ENCODE data around the gene PEF1.

Gene PEF1

GRCh38 chr1:31671561-31672201, 27.0 kb upstream of the PEF1 start:
- no peak for TF ChIP-seq TEAD4 (IDR thresholded peaks at IDR 0.05)

- TF ChIP-seq EGR1 (IDR thresholded peaks at IDR 0.05), result no peak
- no peak for TF ChIP-seq TAF1 (IDR thresholded peaks at IDR 0.05; ENCODE audit: low read depth)
- TF ChIP-seq CEBPB (IDR thresholded peaks at IDR 0.05), result no peak
- no peak for TF ChIP-seq REST (IDR thresholded peaks at IDR 0.05; ENCODE audit: low read depth)
- no peak for TF ChIP-seq TEAD4 (IDR thresholded peaks at IDR 0.05)
- no peak for TF ChIP-seq NFIC (IDR thresholded peaks at IDR 0.05)
- TF ChIP-seq USF1 (IDR thresholded peaks at IDR 0.05), result no peak
- no peak for TF ChIP-seq ZBTB7A (IDR thresholded peaks at IDR 0.05; ENCODE audit: low read depth)
- TF ChIP-seq CREB1 (IDR thresholded peaks at IDR 0.05; ENCODE audit: low read depth), result no peak
- TF ChIP-seq YY1 (IDR thresholded peaks at IDR 0.05; ENCODE audit: low read depth), result no peak
- no peak for TF ChIP-seq EP300 (IDR thresholded peaks at IDR 0.05; ENCODE audit: borderline replicate concordance)
- no peak for TF ChIP-seq FOXM1 (IDR thresholded peaks at IDR 0.05; ENCODE audit: borderline replicate concordance, low read depth)
These were observed 26.5 kb upstream of the PEF1 start for GRCh38 chr1:31671147-31671546.

- TF ChIP-seq CEBPB (IDR thresholded peaks at IDR 0.05), result no peak
- no peak for TF ChIP-seq TCF12 (IDR thresholded peaks at IDR 0.05; ENCODE audit: low read depth)
- TF ChIP-seq MAX (IDR thresholded peaks at IDR 0.05), result no peak
- TF ChIP-seq USF1 (IDR thresholded peaks at IDR 0.05), result no peak
- no peak for TF ChIP-seq CREB1 (IDR thresholded peaks at IDR 0.05; ENCODE audit: low read depth)
- TF ChIP-seq YY1 (IDR thresholded peaks at IDR 0.05; ENCODE audit: low read depth), result no peak
- no peak for TF ChIP-seq TEAD4 (IDR thresholded peaks at IDR 0.05)
- no peak for TF ChIP-seq EGR1 (IDR thresholded peaks at IDR 0.05)
- TF ChIP-seq NFIC (IDR thresholded peaks at IDR 0.05), result no peak
- TF ChIP-seq ZBTB7A (IDR thresholded peaks at IDR 0.05; ENCODE audit: low read depth), result no peak
- TF ChIP-seq REST (IDR thresholded peaks at IDR 0.05; ENCODE audit: low read depth), result no peak
- TF ChIP-seq EP300 (IDR thresholded peaks at IDR 0.05; ENCODE audit: borderline replicate concordance), result no peak
- no peak for TF ChIP-seq FOXM1 (IDR thresholded peaks at IDR 0.05; ENCODE audit: borderline replicate concordance, low read depth)
- TF ChIP-seq RAD21 (IDR thresholded peaks at IDR 0.05; ENCODE audit: low read depth), result no peak
- no peak for TF ChIP-seq TAF1 (IDR thresholded peaks at IDR 0.05; ENCODE audit: low read depth)
These were observed 25.9 kb upstream of the PEF1 start for GRCh38 chr1:31670593-31670964.

DNA sequence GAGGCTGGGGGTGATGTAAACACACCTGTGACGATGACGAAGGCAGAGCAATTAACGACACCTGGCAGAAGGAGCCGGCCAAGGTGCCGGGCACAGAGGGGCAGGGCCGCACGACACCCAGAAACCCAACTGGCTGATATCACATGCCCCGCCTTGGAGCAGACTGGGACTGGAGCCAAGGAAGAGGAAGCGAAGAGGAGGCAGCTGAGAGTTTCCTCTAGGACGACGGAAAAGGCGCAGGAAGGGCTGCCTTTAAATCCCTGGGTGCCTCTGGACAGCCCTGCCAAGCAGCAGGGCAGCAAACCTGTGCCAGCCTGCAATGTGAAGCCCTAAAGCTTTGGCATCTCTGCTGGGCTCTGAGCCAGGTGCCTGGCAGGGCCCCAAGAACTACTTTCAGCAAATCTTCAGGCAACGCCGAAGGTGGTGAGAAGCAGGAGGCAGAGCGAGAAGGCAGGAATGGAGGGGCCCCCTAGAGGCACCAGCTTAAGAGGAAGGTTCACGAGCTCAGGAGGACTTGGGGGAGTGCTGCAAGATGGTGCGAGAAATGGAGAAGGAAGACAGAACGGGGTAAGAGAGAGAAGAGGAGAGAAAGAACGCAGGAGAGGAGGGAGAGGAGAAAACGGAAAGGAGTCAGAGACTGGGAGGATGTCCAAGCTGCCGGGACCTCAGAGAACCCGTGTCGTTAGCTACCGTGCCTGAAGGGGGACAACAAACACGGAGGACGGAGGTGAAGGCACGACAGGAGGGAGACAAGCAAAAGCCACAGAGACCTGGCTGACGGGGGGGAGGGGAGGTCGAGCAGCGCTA, 25.3 kb upstream of the PEF1 start:
- TF ChIP-seq EP300 (IDR thresholded peaks at IDR 0.05; ENCODE audit: borderline replicate concordance) (peak; percentile 51; the same call in 1 of the 2 replicates), CEBPB (IDR thresholded peaks at IDR 0.05) (no peak), REST (IDR thresholded peaks at IDR 0.05; ENCODE audit: low read depth) (no peak), NFIC (IDR thresholded peaks at IDR 0.05) (no peak; the same call in 1 of the 2 replicates), TAF1 (IDR thresholded peaks at IDR 0.05; ENCODE audit: low read depth) (no peak), TEAD4 (IDR thresholded peaks at IDR 0.05) (no peak), MAX (IDR thresholded peaks at IDR 0.05) (peak; percentile 23; the same call in 1 of the 2 replicates), EGR1 (IDR thresholded peaks at IDR 0.05) (no peak), FOXM1 (IDR thresholded peaks at IDR 0.05; ENCODE audit: borderline replicate concordance, low read depth) (no peak), RAD21 (IDR thresholded peaks at IDR 0.05; ENCODE audit: low read depth) (no peak), CREB1 (IDR thresholded peaks at IDR 0.05; ENCODE audit: low read depth) (0 out of 2 replicates have a peak, but pooled peaks have one; percentile 52), YY1 (IDR thresholded peaks at IDR 0.05; ENCODE audit: low read depth) (no peak), USF1 (IDR thresholded peaks at IDR 0.05) (peak; percentile 61), ZBTB7A (IDR thresholded peaks at IDR 0.05; ENCODE audit: low read depth) (peak; percentile 63; the same call in 1 of the 2 replicates), TCF12 (IDR thresholded peaks at IDR 0.05; ENCODE audit: low read depth) (peak; percentile 82)
